Prostate gland (tissue), 2 donors: Measurements from ENCODE around the gene HOXD8.

Source experiments
- POLR2A ChIP-seq: fragments of 450-650 bp; IDR thresholded peaks from one replicate; pipeline ENCODE4 v1.6.1; 2016; ENCODE audit warnings: antibody characterized with exemption, mild to moderate bottlenecking
- POLR2AphosphoS5 ChIP-seq: sonication (generic); formaldehyde crosslinking; IDR thresholded peaks from one replicate; pipeline ENCODE4 v1.6.1; 2017; ENCODE audit warnings: antibody characterized with exemption
- TF ChIP-seq, protein P1 (sequence below), 4 experiments: fragments of 200-600 bp in 2 of 4; fragments of 450-650 bp in 2 of 4; sonication (generic) in 2 of 4; IDR thresholded peaks; 1 replicate in 3 of 4; 2 replicates in 1 of 4; pipeline ENCODE4 v1.5.1; 2016 to 2019; ENCODE audit warnings: antibody characterized with exemption in 4 of 4, mild to moderate bottlenecking in 2 of 4, moderate library complexity in 2 of 4

- TF ChIP-seq, protein P1, sequence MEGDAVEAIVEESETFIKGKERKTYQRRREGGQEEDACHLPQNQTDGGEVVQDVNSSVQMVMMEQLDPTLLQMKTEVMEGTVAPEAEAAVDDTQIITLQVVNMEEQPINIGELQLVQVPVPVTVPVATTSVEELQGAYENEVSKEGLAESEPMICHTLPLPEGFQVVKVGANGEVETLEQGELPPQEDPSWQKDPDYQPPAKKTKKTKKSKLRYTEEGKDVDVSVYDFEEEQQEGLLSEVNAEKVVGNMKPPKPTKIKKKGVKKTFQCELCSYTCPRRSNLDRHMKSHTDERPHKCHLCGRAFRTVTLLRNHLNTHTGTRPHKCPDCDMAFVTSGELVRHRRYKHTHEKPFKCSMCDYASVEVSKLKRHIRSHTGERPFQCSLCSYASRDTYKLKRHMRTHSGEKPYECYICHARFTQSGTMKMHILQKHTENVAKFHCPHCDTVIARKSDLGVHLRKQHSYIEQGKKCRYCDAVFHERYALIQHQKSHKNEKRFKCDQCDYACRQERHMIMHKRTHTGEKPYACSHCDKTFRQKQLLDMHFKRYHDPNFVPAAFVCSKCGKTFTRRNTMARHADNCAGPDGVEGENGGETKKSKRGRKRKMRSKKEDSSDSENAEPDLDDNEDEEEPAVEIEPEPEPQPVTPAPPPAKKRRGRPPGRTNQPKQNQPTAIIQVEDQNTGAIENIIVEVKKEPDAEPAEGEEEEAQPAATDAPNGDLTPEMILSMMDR (IDR thresholded peaks at IDR 0.05), result peak in 1 of 4 experiments; percentile 4
- TF ChIP-seq POLR2A (no peak), POLR2AphosphoS5 (no peak)
These were observed 30.9 kb upstream of the HOXD8 start for GRCh38 chr2:176098366-176099158.
